ENCODE measurements around the gene ZSWIM3.
A peak's percentile ranks its signal among the peaks of the same experiment; 100 is the strongest.
"Not testable (repeated sequence)": the region's sequence is repeated elsewhere in the genome, so short reads cannot be mapped to it uniquely, and the experiment has no call there.

ZSWIM3 gene

GRCh38 chr20:45859916-45860315, 2.5 kb downstream of the ZSWIM3 start:
- DNase-seq (ENCODE audit: insufficient read length, low spot score) (no peak), FAIRE-seq (no peak)

- no peak for DNase-seq (ENCODE audit: insufficient read length, low spot score)
- no peak for FAIRE-seq
Measured at GRCh38 chr20:45860560-45861220, 3.3 kb downstream of the ZSWIM3 start.

DNA sequence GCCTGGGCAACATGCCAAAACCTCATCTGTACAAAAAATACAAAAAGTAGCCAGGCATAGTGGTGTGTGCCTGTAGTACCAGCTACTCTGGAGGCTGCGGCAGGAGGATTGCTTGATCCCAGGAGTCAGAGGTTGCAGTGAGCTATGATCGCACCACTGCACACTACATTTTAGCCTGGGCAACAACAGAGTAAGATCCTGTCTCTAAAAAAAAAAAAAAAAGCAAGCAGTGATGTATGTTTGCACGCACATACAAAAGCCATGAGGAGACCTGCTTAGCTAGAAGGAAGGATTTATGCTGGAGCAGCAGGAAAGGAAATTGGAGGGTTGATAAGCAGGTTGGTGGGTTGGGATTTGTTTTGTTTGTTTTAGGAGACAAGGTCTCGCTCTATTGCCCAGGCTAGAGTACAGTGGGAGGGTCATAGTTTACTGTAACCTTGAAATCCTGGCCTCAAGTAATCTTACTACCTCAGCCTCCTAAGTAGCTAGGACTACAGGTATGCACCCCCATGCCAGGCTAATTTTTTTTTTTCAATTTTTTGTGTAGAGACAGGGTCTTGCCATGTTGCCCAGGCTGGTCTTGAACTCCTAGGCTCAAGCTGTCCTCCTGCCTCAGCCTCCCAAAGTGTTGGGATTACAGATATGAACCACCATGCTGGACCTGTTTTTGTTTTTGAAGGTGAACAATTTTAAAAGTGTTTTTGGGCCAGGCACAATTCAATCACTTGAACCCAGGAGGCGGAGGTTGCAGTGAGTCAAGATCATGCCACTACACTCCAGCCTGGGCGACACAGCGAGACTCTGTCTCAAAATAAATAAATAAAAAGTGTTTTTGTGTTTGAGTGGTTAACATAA, 4.0 kb downstream of the ZSWIM3 start:
- DNase-seq (ENCODE audit: insufficient read length, low spot score) (no peak), FAIRE-seq (no peak)

DNA sequence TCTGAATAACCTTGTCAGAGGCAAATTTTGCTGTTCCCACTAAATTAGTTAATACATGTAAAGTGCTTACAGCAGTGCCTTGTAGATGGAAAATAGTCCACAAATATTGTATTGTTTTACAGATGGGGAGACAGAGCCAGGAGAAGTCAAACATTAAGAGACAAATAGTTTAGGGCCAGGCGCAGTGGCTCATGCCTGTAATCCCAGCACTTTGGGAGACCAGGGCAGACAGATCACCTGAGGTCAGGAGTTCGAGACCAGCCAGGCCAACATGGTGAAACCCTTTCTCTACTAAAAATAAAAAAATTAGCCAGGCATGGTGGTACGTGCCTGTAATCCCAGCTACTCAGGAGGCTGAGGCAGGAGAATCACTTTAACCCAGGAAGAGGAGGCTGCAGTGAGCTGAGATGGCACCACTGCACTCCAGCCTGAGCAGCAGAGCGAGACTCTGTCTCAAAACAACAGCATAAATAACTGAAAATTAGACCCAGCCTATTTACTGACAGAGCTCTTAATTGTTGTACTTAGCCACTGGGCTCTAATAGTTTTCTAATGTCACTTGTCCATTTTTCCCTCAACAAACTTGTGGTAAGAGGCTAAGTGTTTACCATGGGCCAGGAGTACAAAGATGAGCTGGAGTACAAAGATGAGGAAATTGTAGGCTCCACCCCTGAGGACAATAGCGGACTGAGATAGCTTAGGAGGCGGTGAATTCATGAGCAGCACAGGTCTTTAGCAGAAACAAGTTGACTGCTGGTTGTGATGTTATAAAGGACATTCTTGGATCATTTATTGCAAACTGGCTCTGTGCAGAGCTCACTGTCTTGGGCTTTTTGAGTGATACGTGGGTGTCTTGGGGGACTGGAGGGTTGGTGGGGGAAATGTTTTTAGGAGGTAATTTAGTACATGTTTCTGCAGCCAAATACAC, 6.4 kb downstream of the ZSWIM3 start:
- FAIRE-seq = no peak
- no peak for DNase-seq (ENCODE audit: insufficient read length, low spot score)

GRCh38 chr20:45866454-45866853, 9.0 kb downstream of the ZSWIM3 start:
- DNase-seq (ENCODE audit: insufficient read length, low spot score) = no peak
- no peak for FAIRE-seq

GRCh38 chr20:45867136-45867818, 9.9 kb downstream of the ZSWIM3 start:
- FAIRE-seq (peak; percentile 69), DNase-seq (ENCODE audit: insufficient read length, low spot score) (no peak)

- FAIRE-seq (peak; percentile 36), DNase-seq (ENCODE audit: insufficient read length, low spot score) (no peak)
Measured at GRCh38 chr20:45867819-45868176, 10.4 kb downstream of the ZSWIM3 start.

DNA sequence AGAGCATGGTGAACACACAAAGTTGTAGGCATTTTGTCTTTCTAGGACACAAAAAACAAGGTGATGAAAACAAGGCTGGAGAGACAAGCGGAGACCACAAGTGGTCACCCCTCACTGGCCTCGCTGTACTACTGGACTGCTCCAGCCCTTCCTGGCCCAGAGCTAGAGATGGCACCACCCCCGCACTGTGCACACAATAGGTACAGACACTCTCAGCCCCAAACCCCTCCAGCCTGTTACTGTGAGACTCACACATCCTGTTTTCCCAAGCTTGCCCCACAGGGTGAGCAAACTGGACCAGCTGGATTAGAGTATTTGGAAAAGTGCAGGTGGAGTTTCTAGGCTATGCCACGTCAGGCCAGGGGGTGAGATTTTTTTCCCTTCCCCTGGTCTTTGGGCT, 15.2 kb downstream of the ZSWIM3 start:
- DNase-seq (ENCODE audit: insufficient read length, low spot score) (no peak), FAIRE-seq (peak; percentile 51)

DNA sequence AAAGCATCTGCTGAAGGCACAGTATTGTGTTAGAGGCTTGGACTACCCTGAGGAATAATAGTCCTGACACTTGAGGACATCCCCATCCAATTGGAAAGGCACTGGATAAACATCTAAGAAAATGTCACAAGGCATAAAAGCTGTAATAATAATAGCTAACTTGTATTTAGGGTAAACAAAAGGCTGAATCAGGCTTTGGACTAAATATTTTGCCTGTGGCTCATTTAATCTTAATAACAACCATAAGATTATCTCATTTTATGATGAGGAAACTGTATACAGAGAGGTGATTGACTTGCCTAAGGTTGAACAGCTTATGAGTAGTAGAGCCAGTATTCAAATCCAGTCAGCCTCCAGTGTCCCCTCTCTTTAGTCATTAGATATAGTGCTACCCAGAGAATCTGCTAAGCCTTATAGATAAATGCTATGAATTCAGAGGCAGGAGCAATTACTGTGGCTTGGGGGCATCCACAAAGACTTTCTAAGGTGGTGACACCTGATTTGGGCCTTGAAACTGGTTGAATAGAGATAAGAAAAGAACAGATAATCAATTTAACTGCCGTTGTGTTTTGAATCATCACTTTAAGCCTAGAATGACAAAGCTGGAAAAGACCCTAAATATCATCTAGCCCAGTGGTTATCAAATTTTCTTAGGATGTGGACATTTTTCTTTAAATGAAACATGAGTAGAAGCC, 16.1 kb downstream of the ZSWIM3 start:
- no peak for FAIRE-seq
- no peak for DNase-seq (ENCODE audit: insufficient read length, low spot score)

DNA sequence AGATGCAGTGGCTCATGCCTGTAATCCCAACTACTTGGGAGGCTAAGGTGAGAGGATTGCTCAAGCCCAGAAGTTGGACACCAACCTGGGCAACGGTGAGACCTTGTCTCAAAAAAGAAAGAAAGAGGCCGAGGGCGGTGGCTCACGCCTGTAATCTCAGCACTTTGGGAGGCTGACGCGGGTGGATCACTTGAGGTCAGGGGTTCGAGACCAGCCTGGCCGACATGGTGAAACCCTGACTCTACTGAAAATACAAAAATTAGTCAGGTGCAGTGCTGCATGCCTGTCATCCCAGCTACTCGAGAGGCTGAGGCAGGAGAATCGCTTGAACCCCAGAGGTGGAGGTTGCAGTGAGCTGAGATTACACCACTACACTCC, 16.7 kb downstream of the ZSWIM3 start:
- not testable (repeated sequence) for DNase-seq (ENCODE audit: insufficient read length, low spot score); FAIRE-seq

GRCh38 chr20:45874576-45874975, 17.2 kb downstream of the ZSWIM3 start:
- no peak for DNase-seq (ENCODE audit: insufficient read length, low spot score)
- FAIRE-seq = no peak

DNA sequence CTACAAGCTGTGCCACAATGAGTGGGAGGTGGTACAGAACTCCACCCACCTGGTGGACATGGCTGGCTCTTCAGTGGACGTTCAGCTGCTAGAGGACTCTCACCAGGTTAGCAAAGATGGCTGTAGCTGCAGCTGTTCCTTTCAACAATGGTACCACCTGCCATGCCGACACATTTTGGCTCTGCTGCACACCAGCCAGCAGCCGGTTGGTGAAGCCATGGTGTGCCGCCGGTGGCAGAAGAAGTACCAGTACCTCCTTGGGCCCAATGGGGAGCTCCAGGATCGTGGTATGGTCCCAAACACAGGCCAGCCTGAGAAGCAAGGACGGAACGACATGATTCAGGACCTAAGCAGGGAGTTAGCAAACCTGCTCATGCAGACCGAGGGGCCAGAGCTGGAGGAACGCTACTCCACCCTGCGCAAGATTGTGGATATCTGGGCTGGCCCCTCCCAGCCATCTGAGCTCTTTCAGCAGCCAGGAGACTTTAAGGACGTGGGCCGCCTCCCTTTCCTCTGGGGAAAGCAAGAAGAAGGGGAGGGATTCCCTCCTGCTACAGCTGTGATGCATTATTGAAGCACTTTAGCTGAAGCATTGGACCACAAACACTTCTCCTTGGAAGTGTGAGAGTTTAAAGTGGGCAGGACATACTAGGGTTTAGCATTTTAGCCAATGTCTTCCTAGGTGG, 20.8 kb downstream of the ZSWIM3 start:
- DNase-seq (ENCODE audit: insufficient read length, low spot score) (no peak), FAIRE-seq (peak; percentile 16)

- FAIRE-seq (peak; percentile 100), DNase-seq (ENCODE audit: insufficient read length, low spot score) (peak; percentile 100)
Measured at GRCh38 chr20:45880988-45881788, 23.8 kb downstream of the ZSWIM3 start, which contains the start of gene ZSWIM1. TSS of gene ZSWIM1 (plus strand) at chr20:45881227. CDS start at chr20:45882593, 1,366 bp downstream.

DNA sequence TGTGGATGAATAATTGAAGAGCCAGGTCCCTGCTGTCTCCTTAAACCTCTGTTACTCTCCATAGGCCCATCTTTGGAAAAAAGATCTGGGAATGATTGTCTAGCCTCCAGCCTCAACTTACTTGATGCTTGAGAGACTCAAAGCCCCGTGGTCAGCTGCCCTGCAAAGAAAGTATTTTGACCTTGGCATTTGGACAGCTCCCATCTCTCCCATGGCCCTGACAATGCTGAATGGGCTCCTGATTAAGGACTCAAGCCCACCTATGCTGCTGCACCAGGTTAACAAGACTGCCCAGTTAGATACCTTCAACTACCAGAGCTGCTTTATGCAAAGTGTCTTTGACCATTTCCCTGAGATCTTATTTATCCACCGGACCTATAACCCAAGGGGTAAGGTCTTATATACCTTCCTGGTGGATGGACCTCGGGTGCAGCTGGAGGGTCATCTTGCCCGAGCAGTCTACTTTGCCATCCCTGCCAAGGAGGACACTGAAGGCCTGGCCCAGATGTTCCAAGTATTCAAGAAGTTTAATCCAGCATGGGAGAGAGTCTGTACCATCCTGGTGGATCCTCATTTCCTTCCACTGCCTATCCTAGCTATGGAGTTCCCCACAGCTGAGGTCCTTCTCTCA, 25.2 kb downstream of the ZSWIM3 start:
- FAIRE-seq (no peak), DNase-seq (ENCODE audit: insufficient read length, low spot score) (no peak)

- no peak for FAIRE-seq
- DNase-seq (ENCODE audit: insufficient read length, low spot score) = no peak
Measured at GRCh38 chr20:45883100-45883469, 25.7 kb downstream of the ZSWIM3 start.

DNA sequence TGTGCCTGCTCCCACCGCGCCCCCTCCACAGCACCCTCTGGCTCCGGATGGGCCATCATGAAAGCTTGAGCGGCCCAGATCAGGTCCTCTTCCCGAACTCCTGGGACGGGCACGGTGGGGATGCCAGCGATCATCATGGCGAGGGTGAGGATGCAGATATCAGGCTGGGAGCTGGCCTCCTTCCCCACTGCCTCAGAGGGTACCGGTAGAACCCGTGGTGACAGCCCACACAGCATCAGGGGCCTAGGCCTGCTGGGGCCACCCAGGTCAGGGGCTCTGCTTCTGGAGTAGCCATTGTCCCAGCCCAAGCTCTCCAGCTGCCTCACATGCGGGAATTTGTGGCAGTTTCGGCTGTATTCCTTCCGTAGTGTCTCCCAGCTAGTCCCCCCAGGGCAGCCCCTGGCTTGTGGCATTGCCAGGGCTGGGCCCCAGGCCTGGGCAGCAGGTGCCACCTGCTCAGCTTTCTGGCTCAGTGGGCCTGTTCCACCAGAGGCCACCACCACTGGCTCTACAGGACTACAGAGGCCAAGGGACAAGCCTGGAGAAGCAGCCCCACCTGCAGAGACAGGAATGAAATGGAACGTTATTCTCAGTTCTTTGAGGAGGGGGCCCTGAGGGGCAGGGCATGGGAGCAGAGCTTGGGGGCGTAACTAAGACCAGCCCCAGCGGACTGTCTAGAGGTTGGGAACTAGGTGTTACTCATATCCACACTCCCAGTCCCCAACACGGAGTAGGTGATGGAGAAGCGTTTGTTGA, 29.4 kb downstream of the ZSWIM3 start:
- no peak for DNase-seq (ENCODE audit: insufficient read length, low spot score)

DNA sequence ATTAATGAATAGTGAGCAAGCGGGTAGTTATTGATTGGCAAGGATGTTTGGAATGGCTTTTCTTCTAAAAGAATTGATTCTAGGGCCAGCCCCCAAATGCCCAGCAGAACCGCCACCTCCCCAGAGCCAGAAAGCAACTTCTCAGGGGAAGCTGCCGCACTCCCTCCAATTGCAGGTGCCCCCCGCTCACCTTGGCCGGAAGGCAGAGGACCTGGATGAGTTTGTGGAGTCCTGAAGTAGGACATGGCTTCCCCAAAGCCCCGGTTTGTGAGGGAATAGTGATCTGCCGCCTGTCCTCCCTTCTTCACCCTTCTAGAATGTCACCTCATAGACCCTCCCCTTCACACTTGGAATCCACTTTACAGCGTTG, 29.9 kb downstream of the ZSWIM3 start, which contains the start of gene SPATA25:
SPATA25 (minus strand) TSS at position 277 of the 370 bp plus-strand sequence; CDS start at position 245, 32 bp downstream.
- FAIRE-seq (no peak), DNase-seq (ENCODE audit: insufficient read length, low spot score) (no peak)

More for the DNA sequence above, 29.4 kb downstream of the ZSWIM3 start:
- FAIRE-seq = no peak
